Measurements from ENCODE around the gene SPI1.

- TF ChIP-seq, protein P1, sequence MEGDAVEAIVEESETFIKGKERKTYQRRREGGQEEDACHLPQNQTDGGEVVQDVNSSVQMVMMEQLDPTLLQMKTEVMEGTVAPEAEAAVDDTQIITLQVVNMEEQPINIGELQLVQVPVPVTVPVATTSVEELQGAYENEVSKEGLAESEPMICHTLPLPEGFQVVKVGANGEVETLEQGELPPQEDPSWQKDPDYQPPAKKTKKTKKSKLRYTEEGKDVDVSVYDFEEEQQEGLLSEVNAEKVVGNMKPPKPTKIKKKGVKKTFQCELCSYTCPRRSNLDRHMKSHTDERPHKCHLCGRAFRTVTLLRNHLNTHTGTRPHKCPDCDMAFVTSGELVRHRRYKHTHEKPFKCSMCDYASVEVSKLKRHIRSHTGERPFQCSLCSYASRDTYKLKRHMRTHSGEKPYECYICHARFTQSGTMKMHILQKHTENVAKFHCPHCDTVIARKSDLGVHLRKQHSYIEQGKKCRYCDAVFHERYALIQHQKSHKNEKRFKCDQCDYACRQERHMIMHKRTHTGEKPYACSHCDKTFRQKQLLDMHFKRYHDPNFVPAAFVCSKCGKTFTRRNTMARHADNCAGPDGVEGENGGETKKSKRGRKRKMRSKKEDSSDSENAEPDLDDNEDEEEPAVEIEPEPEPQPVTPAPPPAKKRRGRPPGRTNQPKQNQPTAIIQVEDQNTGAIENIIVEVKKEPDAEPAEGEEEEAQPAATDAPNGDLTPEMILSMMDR (IDR thresholded peaks at IDR 0.05), result no peak
- no peak for TF ChIP-seq POLR2AphosphoS5 (IDR thresholded peaks at IDR 0.05)
- no peak for TF ChIP-seq POLR2A (IDR thresholded peaks at IDR 0.05)
Measured at GRCh38 chr11:47418454-47419259, 40.3 kb upstream of the SPI1 start.
